Hematopoietic multipotent progenitor cell treated with erythropoietin and hydrocortisone succinate and interleukin-3 and kit ligand, for 4 days (in vitro differentiated cells): Measurements from ENCODE around the gene ATXN1.
"Not testable (repeated sequence)": the region's sequence is repeated elsewhere in the genome, so short reads cannot be mapped to it uniquely, and the experiment has no call there.

Experiments
- DNase-seq: peaks from one replicate; pipeline ENCODE4 v3.0.0-alpha.2; 2015

Gene ATXN1

GRCh38 chr6:16291739-16292138 is 469.5 kb downstream of the ATXN1 start:
- no peak for DNase-seq

GRCh38 chr6:16288163-16288562 is 473.1 kb downstream of the ATXN1 start:
- no peak for DNase-seq

GRCh38 chr6:16286151-16286522 is 475.1 kb downstream of the ATXN1 start:
- DNase-seq: no peak

GRCh38 chr6:16285467-16286150 is 475.7 kb downstream of the ATXN1 start:
- no peak for DNase-seq

GRCh38 chr6:16284472-16284871 is 476.8 kb downstream of the ATXN1 start:
- DNase-seq: no peak

GRCh38 chr6:16282370-16282769 is 478.9 kb downstream of the ATXN1 start:
- no peak for DNase-seq

- DNase-seq: no peak
Observed at GRCh38 chr6:16279243-16279642, 482.0 kb downstream of the ATXN1 start.

- no peak for DNase-seq
Observed at GRCh38 chr6:16278750-16279149, 482.5 kb downstream of the ATXN1 start.

GRCh38 chr6:16278048-16278724 is 483.1 kb downstream of the ATXN1 start:
- no peak for DNase-seq

- DNase-seq: peak; percentile 89
Observed at GRCh38 chr6:16277101-16277981, 483.9 kb downstream of the ATXN1 start.

- no peak for DNase-seq
Observed at GRCh38 chr6:16274885-16275589, 486.2 kb downstream of the ATXN1 start.

- DNase-seq: no peak
Observed at GRCh38 chr6:16274483-16274882, 486.8 kb downstream of the ATXN1 start.

- DNase-seq: peak; percentile 29
Observed at GRCh38 chr6:16273256-16273655, 488.0 kb downstream of the ATXN1 start.

GRCh38 chr6:16272201-16272600 is 489.1 kb downstream of the ATXN1 start:
- no peak for DNase-seq

GRCh38 chr6:16271428-16271827 is 489.8 kb downstream of the ATXN1 start:
- no peak for DNase-seq

GRCh38 chr6:16270178-16270794 is 491.0 kb downstream of the ATXN1 start:
- DNase-seq: peak; percentile 90

GRCh38 chr6:16269442-16270070 is 491.7 kb downstream of the ATXN1 start:
- not testable (repeated sequence) for DNase-seq

GRCh38 chr6:16267428-16268263 is 493.6 kb downstream of the ATXN1 start:
- DNase-seq: peak; percentile 73

GRCh38 chr6:16265351-16266341 is 495.6 kb downstream of the ATXN1 start:
- no peak for DNase-seq

- DNase-seq: no peak
Observed at GRCh38 chr6:16264785-16265184, 496.5 kb downstream of the ATXN1 start.
